BLaER1 (cell line): ENCODE measurements around the gene FAM120A.

Experiments used
- H3K27ac ChIP-seq: shearing (Covaris generic); formaldehyde crosslinking; 2 replicates; pipeline ENCODE4 v1.8.1; 2022
- H3K27me3 ChIP-seq: shearing (Covaris generic); formaldehyde crosslinking; 2 replicates; pipeline ENCODE4 v1.8.1; 2022
- H3K36me3 ChIP-seq: shearing (Covaris generic); formaldehyde crosslinking; 2 replicates; pipeline ENCODE4 v1.8.1; 2022
- H3K4me1 ChIP-seq: shearing (Covaris generic); formaldehyde crosslinking; 2 replicates; pipeline ENCODE4 v1.8.1; 2022
- H3K4me2 ChIP-seq: shearing (Covaris generic); formaldehyde crosslinking; 2 replicates; pipeline ENCODE4 v1.8.1; 2022
- H3K4me3 ChIP-seq: shearing (Covaris generic); formaldehyde crosslinking; 2 replicates; pipeline ENCODE4 v1.8.1; 2022
- H3K9ac ChIP-seq: shearing (Covaris generic); formaldehyde crosslinking; 2 replicates; pipeline ENCODE4 v1.8.1; 2022
- H3K9me3 ChIP-seq: shearing (Covaris generic); formaldehyde crosslinking; 2 replicates; pipeline ENCODE4 v1.8.1; 2022
- H4K20me1 ChIP-seq: shearing (Covaris generic); formaldehyde crosslinking; 2 replicates; pipeline ENCODE4 v1.8.1; 2022
- Cebpa-rat ChIP-seq: shearing (Covaris generic); IDR thresholded peaks from 2 replicates; pipeline ENCODE4 v1.8.1; 2022

Gene FAM120A

DNA sequence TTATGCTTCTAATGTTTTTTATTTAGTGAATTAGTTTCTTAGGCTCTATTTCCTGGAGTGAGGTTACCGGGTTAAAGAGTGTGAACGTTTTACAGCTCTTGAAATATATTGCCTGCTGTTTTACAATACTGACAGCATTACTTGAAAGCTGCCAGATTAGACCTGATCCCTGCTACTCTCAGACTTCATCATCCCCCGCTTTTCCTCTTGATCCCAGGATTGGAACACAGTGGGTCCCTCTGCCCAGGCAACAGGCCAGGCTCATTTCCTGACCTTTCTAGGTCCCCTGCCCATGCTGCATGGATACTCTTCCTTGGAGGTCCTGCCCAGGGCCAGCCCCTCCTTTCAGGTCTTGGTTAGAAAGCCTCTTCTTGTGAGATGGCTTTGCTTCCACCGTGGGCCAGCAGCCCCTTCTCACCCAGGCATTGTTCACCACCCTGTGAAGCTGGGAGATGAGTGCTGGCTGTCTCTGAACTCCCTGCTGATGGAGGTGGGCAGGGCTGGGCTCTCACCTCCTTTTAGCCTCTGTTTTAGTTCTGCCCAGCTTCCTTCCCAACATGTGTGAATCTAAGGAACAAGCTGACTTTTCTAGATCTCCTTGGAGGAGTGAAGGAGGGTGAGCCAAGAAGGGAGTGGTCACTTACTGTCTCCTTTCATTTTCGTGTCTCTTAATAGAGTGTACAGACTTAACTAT lies 17.4 kb downstream of the FAM120A start:
- Histone ChIP-seq H3K4me3 (no peak overlapping the region), H3K9ac (0 out of 2 replicates have a peak overlapping the region, but pooled peaks have one; percentile 17), H3K36me3 (peaks cover 36% of the 10 kb centered on the region), H3K27me3 (no peaks in the 10 kb centered on the region), H4K20me1 (peaks cover 77% of the 10 kb centered on the region), H3K9me3 (no peaks in the 10 kb centered on the region), H3K4me2 (peak overlapping the region; percentile 19), H3K27ac (no peak overlapping the region; the same call in 1 of the 2 replicates), H3K4me1 (peaks cover 41% of the 10 kb centered on the region)
- no peak for TF ChIP-seq Cebpa-rat

DNA sequence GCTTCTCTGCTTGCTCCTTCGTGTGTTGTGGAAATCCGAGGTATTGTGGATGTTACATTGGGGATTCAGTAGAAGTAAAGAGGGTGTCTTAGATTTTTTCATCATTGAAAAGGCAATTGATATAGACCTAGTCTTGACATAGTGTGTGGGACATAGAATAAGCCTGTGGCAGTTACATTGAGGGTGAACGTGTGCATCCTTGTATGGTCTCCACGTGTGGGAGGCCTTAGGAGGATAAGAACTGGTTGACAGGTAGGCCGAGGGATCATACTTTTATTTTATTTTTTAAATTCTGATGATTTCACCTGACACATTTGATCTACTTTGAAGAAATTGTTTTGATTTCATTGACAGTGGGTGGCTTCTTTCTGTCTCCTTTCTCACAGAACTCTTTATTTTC lies 18.9 kb downstream of the FAM120A start:
- H3K27ac ChIP-seq, result no peak overlapping the region
- no peaks in the 10 kb centered on the region for H3K27me3 ChIP-seq
- peaks cover 76% of the 10 kb centered on the region for H4K20me1 ChIP-seq
- no peak overlapping the region for H3K4me3 ChIP-seq
- no peak overlapping the region for H3K9ac ChIP-seq
- H3K4me2 ChIP-seq, result no peak overlapping the region
- TF ChIP-seq Cebpa-rat, result no peak
- peaks cover 28% of the 10 kb centered on the region for H3K4me1 ChIP-seq
- no peaks in the 10 kb centered on the region for H3K9me3 ChIP-seq
- peaks cover 47% of the 10 kb centered on the region for H3K36me3 ChIP-seq

DNA sequence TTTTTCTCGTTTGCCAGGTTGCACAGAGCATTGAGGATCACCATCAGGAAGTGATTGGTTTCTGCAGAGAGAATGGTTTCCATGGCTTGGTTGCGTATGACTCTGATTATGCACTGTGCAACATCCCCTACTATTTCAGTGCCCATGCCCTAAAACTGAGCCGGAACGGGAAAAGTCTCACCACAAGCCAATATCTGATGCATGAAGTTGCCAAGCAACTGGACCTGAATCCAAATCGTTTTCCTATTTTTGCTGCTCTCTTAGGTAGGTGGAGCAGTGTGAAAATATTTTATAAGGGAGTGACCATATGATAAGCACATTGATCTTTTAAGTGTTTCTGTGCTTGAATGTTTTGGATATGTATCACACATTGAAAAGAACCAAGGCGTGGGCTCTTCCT lies 19.6 kb downstream of the FAM120A start:
- Histone ChIP-seq H3K36me3 (peaks cover 53% of the 10 kb centered on the region), H3K27ac (no peak overlapping the region), H3K9ac (no peak overlapping the region), H3K4me1 (peaks cover 24% of the 10 kb centered on the region), H4K20me1 (peaks cover 76% of the 10 kb centered on the region), H3K4me2 (no peak overlapping the region), H3K27me3 (no peaks in the 10 kb centered on the region), H3K4me3 (no peak overlapping the region), H3K9me3 (no peaks in the 10 kb centered on the region)
- no peak for TF ChIP-seq Cebpa-rat

DNA sequence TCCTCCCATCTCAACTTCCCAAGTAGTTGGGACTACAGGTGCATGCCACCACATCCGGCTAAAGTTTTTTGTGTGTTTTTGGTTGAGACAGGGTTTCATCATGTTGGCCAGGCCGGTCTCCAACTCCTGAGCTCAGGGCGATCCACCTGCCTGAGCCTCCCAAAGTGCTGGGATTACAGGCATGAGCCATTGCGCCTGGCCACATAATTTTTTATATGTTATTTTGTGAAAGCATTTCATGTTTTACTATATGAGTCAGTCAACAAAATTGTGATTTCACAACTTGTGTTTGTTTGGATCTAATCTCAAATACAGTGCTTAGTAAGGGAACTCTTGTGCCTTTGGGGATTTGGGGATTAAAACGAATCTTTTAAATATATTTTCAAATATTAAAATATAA lies 21.9 kb downstream of the FAM120A start:
- no peak for TF ChIP-seq Cebpa-rat
- Histone ChIP-seq H3K4me2 (no peak overlapping the region), H3K27me3 (no peaks in the 10 kb centered on the region), H3K4me3 (no peak overlapping the region), H3K9me3 (no peaks in the 10 kb centered on the region), H3K9ac (no peak overlapping the region), H3K4me1 (peaks cover 9% of the 10 kb centered on the region), H4K20me1 (peaks cover 71% of the 10 kb centered on the region), H3K27ac (no peak overlapping the region), H3K36me3 (peaks cover 68% of the 10 kb centered on the region)

DNA sequence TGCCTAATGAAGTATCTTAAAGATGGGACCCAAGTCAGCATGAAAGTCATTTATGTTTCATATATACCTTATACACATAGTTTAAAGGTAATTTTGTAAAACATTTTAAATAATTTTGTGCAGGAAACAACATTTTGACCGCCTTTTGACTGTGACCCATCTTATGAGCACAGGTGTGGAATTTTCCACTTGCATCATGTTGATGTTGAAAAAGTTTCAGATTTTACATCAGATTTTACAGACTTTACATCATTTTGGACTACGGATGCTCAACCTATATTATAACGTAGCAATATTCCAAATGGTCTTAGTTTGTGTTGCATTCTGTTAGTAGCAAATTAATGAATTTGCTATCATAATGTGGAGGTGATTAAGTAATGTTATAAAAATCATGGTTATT lies 23.6 kb downstream of the FAM120A start:
- Histone ChIP-seq H4K20me1 (peaks cover 64% of the 10 kb centered on the region), H3K27me3 (no peaks in the 10 kb centered on the region), H3K4me2 (no peak overlapping the region), H3K4me3 (no peak overlapping the region), H3K9ac (no peak overlapping the region), H3K36me3 (peaks cover 79% of the 10 kb centered on the region), H3K27ac (no peak overlapping the region), H3K9me3 (no peaks in the 10 kb centered on the region), H3K4me1 (0 out of 2 replicates have a peak, but pooled peaks cover 6% of the 10 kb centered on the region)
- no peak for TF ChIP-seq Cebpa-rat

DNA sequence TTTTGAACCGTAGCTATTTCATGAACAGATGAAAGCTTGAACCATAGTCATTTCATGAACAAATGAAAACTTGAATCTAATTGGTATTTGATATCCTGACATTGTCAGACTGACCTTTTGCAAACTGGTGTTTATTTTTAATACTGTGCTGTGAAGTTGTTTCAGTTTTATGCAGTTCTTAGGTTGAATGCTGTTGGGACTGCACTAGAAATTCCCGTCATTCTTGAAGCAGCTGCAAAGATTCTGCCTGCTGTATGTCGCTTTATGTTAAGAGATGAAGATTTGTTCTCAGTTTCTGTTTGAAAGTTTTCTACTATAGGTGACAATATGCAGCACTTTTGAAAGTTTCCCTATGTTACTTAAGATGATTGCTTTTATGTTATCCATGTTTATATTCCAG lies 24.4 kb downstream of the FAM120A start:
- Histone ChIP-seq H3K36me3 (peaks cover 80% of the 10 kb centered on the region), H3K4me1 (0 out of 2 replicates have a peak, but pooled peaks cover 6% of the 10 kb centered on the region), H3K4me2 (no peak overlapping the region), H3K9ac (no peak overlapping the region), H3K9me3 (no peaks in the 10 kb centered on the region), H3K27me3 (no peaks in the 10 kb centered on the region), H3K4me3 (no peak overlapping the region), H3K27ac (no peak overlapping the region), H4K20me1 (peaks cover 64% of the 10 kb centered on the region)
- TF ChIP-seq Cebpa-rat, result no peak

DNA sequence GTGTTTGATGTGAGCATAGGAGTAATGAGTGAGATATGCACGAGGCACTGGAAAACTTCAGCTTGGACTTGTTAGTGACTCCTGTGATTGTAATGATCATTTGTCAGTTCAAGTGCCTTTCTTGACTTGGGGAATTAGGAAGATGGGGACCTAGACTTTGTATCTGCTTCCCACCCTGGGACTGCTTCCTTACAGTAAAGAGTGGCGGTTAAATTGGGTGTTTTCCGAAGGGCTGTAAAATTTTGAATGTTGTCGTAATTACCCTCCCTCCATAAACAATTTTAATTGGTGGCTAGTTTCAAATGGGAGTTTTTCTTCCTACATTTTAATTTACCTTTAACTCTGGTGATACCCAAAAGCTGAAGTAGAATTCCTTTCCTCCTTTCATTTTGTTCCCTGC lies 25.4 kb downstream of the FAM120A start:
- no peak for TF ChIP-seq Cebpa-rat

DNA sequence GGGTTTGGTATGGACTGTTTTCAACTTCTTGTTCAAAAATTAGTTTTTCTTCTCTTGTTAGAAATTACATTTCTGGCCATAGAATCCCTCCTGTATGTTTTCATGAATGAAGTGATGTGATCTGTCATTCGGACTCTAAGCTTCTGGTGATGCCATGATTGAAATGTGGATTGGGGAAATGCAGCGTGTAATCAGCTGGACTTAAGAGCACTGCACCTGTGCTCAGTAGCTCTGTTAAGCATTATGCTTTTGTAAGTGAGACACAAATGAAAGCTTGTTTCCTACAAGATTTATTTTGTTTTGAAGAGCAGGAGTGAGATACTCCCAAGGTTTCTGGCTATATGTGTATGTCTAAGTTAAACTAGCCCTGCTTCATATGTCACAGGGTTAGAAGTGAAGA lies 25.9 kb downstream of the FAM120A start:
- Histone ChIP-seq H4K20me1 (peaks cover 72% of the 10 kb centered on the region), H3K4me2 (no peak overlapping the region), H3K9me3 (no peaks in the 10 kb centered on the region), H3K27ac (no peak overlapping the region), H3K4me3 (no peak overlapping the region), H3K36me3 (peaks cover 78% of the 10 kb centered on the region), H3K9ac (no peak overlapping the region), H3K27me3 (no peaks in the 10 kb centered on the region), H3K4me1 (0 out of 2 replicates have a peak, but pooled peaks cover 6% of the 10 kb centered on the region)
- no peak for TF ChIP-seq Cebpa-rat

More for the DNA sequence above, 25.4 kb downstream of the FAM120A start:
- H3K9ac ChIP-seq, result no peak overlapping the region
- H3K36me3 ChIP-seq, result peaks cover 78% of the 10 kb centered on the region
- peaks cover 67% of the 10 kb centered on the region for H4K20me1 ChIP-seq
- H3K4me1 ChIP-seq, result 0 out of 2 replicates have a peak, but pooled peaks cover 6% of the 10 kb centered on the region
- H3K4me2 ChIP-seq, result no peak overlapping the region
- no peaks in the 10 kb centered on the region for H3K27me3 ChIP-seq
- no peaks in the 10 kb centered on the region for H3K9me3 ChIP-seq
- no peak overlapping the region for H3K4me3 ChIP-seq
- H3K27ac ChIP-seq, result no peak overlapping the region

DNA sequence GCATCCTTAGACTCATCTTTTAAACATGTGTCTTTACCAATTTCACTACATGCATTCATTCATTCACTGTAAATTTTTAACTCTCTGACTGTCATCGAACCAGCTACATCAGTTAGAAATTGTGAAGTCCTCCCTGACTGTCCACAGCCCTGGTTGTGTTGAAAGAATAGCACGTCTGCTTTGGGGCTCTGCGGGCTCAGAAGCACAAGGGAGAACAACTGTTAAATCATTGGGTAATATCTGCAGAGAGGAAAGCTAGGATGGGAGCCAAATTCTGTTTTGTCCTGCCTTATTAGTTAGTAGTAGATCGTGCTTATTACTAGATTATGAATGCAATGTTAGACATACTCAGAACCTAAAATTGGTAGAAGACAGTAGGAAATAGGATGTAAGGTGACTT lies 28.2 kb downstream of the FAM120A start:
- peaks cover 70% of the 10 kb centered on the region for H3K36me3 ChIP-seq
- H3K9ac ChIP-seq, result no peak overlapping the region
- H4K20me1 ChIP-seq, result peaks cover 71% of the 10 kb centered on the region
- H3K27me3 ChIP-seq, result no peaks in the 10 kb centered on the region
- H3K4me3 ChIP-seq, result no peak overlapping the region
- H3K4me2 ChIP-seq, result no peak overlapping the region
- no peak overlapping the region for H3K27ac ChIP-seq
- H3K4me1 ChIP-seq, result 0 out of 2 replicates have a peak, but pooled peaks cover 6% of the 10 kb centered on the region
- H3K9me3 ChIP-seq, result no peaks in the 10 kb centered on the region
- TF ChIP-seq Cebpa-rat, result no peak

DNA sequence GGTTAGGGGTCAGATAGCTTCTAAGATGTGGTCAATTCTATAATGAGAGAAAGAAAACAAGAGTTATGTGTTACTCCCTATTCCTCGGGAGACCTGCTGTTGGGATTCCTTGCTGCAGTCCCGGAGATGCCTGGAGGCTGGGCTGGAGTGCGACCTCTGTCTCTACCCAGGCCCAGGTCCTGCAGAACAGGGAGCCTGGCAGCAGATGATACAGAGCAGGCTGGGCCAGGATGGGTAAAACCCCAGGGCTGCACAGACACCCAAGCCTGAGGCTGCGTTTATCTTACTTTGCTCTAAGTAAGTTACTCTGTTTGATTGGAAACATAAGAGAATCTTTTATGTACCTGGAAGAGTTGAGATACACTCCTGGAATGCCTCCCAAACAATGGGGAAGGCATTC lies 28.8 kb downstream of the FAM120A start:
- no peak overlapping the region for H3K9ac ChIP-seq
- no peaks in the 10 kb centered on the region for H3K9me3 ChIP-seq
- H3K36me3 ChIP-seq, result peaks cover 73% of the 10 kb centered on the region
- H3K4me1 ChIP-seq, result 0 out of 2 replicates have a peak, but pooled peaks cover 6% of the 10 kb centered on the region
- H3K27me3 ChIP-seq, result no peaks in the 10 kb centered on the region
- H4K20me1 ChIP-seq, result peaks cover 71% of the 10 kb centered on the region
- no peak for TF ChIP-seq Cebpa-rat
- no peak overlapping the region for H3K4me3 ChIP-seq
- no peak overlapping the region for H3K4me2 ChIP-seq
- no peak overlapping the region for H3K27ac ChIP-seq
